ENCODE data around the gene MGAT5B.

DNA sequence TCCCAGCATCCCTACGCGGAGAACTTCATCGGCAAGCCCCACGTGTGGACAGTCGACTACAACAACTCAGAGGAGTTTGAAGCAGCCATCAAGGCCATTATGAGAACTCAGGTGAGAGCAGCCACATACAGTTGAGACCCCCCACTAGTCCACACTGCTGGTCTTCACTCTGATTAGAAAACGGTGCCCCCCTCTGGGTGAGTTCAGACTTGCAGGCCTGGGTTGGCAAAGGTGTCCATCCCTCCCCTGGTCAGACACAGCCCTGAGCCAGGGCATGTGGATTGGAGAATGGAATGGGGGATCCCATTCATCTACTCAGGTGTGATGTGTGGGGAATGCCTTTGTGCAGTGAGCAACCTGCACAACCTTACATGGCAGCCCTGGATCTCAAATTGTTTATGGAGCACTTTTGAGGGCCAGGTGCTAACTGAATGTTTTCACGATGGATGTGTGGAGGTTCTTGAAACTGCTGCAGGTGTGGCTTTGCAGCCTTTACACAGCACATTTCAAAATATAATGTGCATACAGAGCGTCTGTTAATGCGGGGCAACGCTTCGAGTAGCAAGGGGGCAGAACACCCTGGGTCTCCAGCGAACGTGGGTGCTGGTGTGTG, 72.6 kb downstream of the MGAT5B start:
- TF ChIP-seq MEIS2 (CRISPR knock-in tag; IDR thresholded peaks at IDR 0.05) (no peak), YY1 (IDR thresholded peaks at IDR 0.05; ENCODE audit: insufficient read depth, insufficient replicate concordance, low read depth, low read length) (no peak), TAF1 (CRISPR knock-in tag; IDR thresholded peaks at IDR 0.05) (no peak), ZNF556 (CRISPR knock-in tag; IDR thresholded peaks at IDR 0.05; ENCODE audit: borderline replicate concordance) (no peak), FOXM1 (CRISPR knock-in tag; IDR thresholded peaks at IDR 0.05) (no peak), MAFF (IDR thresholded peaks at IDR 0.05; ENCODE audit: low read depth, low read length) (no peak), TCF7 (IDR thresholded peaks at IDR 0.05; ENCODE audit: low read depth) (no peak), POLR2AphosphoS5 (IDR thresholded peaks at IDR 0.05; ENCODE audit: low read depth, low read length) (no peak), ZNF766 (CRISPR knock-in tag; IDR thresholded peaks at IDR 0.05; ENCODE audit: borderline replicate concordance) (no peak)
- TF ChIP-seq, protein P1, sequence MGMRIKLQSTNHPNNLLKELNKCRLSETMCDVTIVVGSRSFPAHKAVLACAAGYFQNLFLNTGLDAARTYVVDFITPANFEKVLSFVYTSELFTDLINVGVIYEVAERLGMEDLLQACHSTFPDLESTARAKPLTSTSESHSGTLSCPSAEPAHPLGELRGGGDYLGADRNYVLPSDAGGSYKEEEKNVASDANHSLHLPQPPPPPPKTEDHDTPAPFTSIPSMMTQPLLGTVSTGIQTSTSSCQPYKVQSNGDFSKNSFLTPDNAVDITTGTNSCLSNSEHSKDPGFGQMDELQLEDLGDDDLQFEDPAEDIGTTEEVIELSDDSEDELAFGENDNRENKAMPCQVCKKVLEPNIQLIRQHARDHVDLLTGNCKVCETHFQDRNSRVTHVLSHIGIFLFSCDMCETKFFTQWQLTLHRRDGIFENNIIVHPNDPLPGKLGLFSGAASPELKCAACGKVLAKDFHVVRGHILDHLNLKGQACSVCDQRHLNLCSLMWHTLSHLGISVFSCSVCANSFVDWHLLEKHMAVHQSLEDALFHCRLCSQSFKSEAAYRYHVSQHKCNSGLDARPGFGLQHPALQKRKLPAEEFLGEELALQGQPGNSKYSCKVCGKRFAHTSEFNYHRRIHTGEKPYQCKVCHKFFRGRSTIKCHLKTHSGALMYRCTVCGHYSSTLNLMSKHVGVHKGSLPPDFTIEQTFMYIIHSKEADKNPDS (CRISPR knock-in tag; IDR thresholded peaks at IDR 0.05), result no peak
- TF ChIP-seq, protein P2, sequence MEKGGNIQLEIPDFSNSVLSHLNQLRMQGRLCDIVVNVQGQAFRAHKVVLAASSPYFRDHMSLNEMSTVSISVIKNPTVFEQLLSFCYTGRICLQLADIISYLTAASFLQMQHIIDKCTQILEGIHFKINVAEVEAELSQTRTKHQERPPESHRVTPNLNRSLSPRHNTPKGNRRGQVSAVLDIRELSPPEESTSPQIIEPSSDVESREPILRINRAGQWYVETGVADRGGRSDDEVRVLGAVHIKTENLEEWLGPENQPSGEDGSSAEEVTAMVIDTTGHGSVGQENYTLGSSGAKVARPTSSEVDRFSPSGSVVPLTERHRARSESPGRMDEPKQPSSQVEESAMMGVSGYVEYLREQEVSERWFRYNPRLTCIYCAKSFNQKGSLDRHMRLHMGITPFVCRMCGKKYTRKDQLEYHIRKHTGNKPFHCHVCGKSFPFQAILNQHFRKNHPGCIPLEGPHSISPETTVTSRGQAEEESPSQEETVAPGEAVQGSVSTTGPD (CRISPR knock-in tag; IDR thresholded peaks at IDR 0.05), result no peak

Data from HepG2 (cell line).